Mesendoderm (in vitro differentiated cells): Measurements from ENCODE around the gene HOXD3.

Experiments
- DNase-seq: peaks from one replicate; pipeline ENCODE4 v3.0.0; 2013
- H2AK5ac ChIP-seq: 2 replicates; pipeline ENCODE4 v1.6.1; 2013; ENCODE audit warnings: low read length, inconsistent platforms
- H2BK120ac ChIP-seq: 2 replicates; pipeline ENCODE4 v1.6.1; 2013; ENCODE audit warnings: low read depth, mild to moderate bottlenecking, low read length, moderate library complexity, mixed read lengths
- H2BK15ac ChIP-seq: replicated peaks from 2 replicates; pipeline ENCODE4 v1.6.1; 2013; ENCODE audit warnings: low read depth, mild to moderate bottlenecking, moderate library complexity
- H2BK5ac ChIP-seq: 2 replicates; pipeline ENCODE4 v1.6.1; 2013; ENCODE audit warnings: low read length, inconsistent platforms
- H3K18ac ChIP-seq: 2 replicates; pipeline ENCODE4 v1.6.1; 2013; ENCODE audit warnings: mild to moderate bottlenecking, low read length, mixed read lengths
- H3K23ac ChIP-seq: one replicate; pipeline ENCODE4 v1.6.1; 2013; ENCODE audit warnings: low read length
- H3K27ac ChIP-seq: 2 replicates; pipeline ENCODE4 v1.5.1; 2013; ENCODE audit warnings: low read depth, mild to moderate bottlenecking, inconsistent platforms, low read length, moderate library complexity
- H3K27me3 ChIP-seq: 2 replicates; pipeline ENCODE4 v1.6.1; 2013; ENCODE audit warnings: low read length, control low read depth, mild to moderate bottlenecking, inconsistent platforms; ENCODE audit not compliant: insufficient read depth, poor library complexity
- H3K36me3 ChIP-seq: 2 replicates; pipeline ENCODE4 v1.6.1; 2013; ENCODE audit warnings: low read length, inconsistent platforms; ENCODE audit not compliant: control insufficient read depth, insufficient read depth
- H3K4ac ChIP-seq: one replicate; pipeline ENCODE4 v1.6.1; 2013; ENCODE audit warnings: low read depth, mild to moderate bottlenecking, low read length, moderate library complexity
- H3K4me1 ChIP-seq: 2 replicates; pipeline ENCODE4 v1.6.1; 2013; ENCODE audit warnings: low read depth, low read length, inconsistent platforms; ENCODE audit not compliant: control insufficient read depth
- H3K4me2 ChIP-seq: 2 replicates; pipeline ENCODE4 v1.6.1; 2013; ENCODE audit warnings: low read length
- H3K4me3 ChIP-seq: 2 replicates; pipeline ENCODE4 v1.5.1; 2013; ENCODE audit warnings: mild to moderate bottlenecking, low read length
- H3K56ac ChIP-seq: one replicate; pipeline ENCODE4 v1.6.1; 2013; ENCODE audit warnings: low read length
- H3K79me1 ChIP-seq: 2 replicates; pipeline ENCODE4 v1.6.1; 2013; ENCODE audit warnings: low read length, inconsistent platforms
- H3K79me2 ChIP-seq: 2 replicates; pipeline ENCODE4 v1.6.1; 2013; ENCODE audit warnings: mild to moderate bottlenecking, low read length; ENCODE audit not compliant: control insufficient read depth, insufficient read depth
- H3K9ac ChIP-seq: 2 replicates; pipeline ENCODE4 v1.6.1; 2013; ENCODE audit warnings: low read length, inconsistent platforms
- H4K5ac ChIP-seq: one replicate; pipeline ENCODE4 v1.6.1; 2013; ENCODE audit warnings: low read length
- H4K8ac ChIP-seq: one replicate; pipeline ENCODE4 v1.6.1; 2013; ENCODE audit warnings: low read depth, mild to moderate bottlenecking, control low read depth, low read length, moderate library complexity
- WGBS: extraction: QIAGEN DNeasy Blood & Tissue Kit; methylation state at CpG from one replicate; pipeline ENCODE4 v1.1.7; 2013; ENCODE audit warnings: low lambda C conversion rate, missing lambda C conversion rate; ENCODE audit not compliant: insufficient coverage; ENCODE audit errors: extremely low coverage; 5-methylcytosine and 5-hydroxymethylcytosine counted together

Gene HOXD3

DNA sequence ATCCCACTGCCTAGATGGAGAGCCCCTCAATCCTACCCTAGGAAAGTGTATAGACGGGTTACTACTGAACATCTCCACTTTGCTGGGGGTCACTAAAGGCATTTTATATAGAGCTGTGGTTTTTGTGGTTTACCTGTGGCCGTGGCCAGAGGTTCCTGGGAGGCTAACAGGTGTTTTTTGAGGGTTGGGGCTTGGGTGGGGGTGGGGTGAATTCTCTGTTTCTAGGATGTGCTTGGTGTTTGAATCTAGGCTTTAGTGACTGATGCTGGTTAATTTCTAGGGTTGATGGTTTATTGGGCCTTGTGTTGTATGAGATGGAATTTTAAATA lies 19.9 kb upstream of the HOXD3 start:
- no peak for DNase-seq
- Histone ChIP-seq H3K36me3 (no peaks in the 10 kb centered on the region), H3K56ac (no peak overlapping the region), H3K79me2 (no peaks in the 10 kb centered on the region), H2BK15ac (no peak overlapping the region), H2BK5ac (no peak overlapping the region), H4K8ac (no peak overlapping the region), H3K4me2 (no peak overlapping the region), H3K23ac (no peak overlapping the region), H2BK120ac (no peak overlapping the region), H3K18ac (no peak overlapping the region), H3K4me1 (no peaks in the 10 kb centered on the region), H4K5ac (no peak overlapping the region), H2AK5ac (no peak overlapping the region), H3K79me1 (no peaks in the 10 kb centered on the region), H3K4me3 (no peak overlapping the region), H3K9ac (no peak overlapping the region), H3K27ac (no peak overlapping the region), H3K27me3 (peaks cover 83% of the 10 kb centered on the region), H3K4ac (no peak overlapping the region)
- WGBS, result no CpG with 5 or more reads among the region's 2 CpGs

DNA sequence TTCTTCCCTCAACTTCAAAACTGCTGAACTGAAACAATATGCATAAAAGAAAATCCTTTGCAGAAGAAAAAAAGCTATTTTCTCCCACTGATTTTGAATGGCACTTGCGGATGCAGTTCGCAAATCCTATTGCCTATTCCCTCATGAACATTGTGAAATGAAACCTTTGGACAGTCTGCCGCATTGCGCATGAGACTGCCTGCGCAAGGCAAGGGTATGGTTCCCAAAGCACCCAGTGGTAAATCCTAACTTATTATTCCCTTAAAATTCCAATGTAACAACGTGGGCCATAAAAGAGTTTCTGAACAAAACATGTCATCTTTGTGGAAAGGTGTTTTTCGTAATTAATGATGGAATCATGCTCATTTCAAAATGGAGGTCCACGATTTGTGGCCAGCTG lies 19.2 kb upstream of the HOXD3 start:
- Histone ChIP-seq H2AK5ac (no peak overlapping the region), H2BK5ac (no peak overlapping the region), H4K8ac (no peak overlapping the region), H2BK120ac (no peak overlapping the region), H3K79me2 (no peaks in the 10 kb centered on the region), H3K23ac (no peak overlapping the region), H3K79me1 (no peaks in the 10 kb centered on the region), H3K4me3 (no peak overlapping the region), H4K5ac (no peak overlapping the region), H3K4me2 (no peak overlapping the region), H3K56ac (no peak overlapping the region), H3K4me1 (no peaks in the 10 kb centered on the region), H3K4ac (no peak overlapping the region), H3K27ac (no peak overlapping the region), H3K27me3 (peaks cover 83% of the 10 kb centered on the region), H2BK15ac (no peak overlapping the region), H3K9ac (no peak overlapping the region), H3K18ac (no peak overlapping the region), H3K36me3 (no peaks in the 10 kb centered on the region)
- no CpG with 5 or more reads among the region's 8 CpGs for WGBS
- no peak for DNase-seq

- Histone ChIP-seq H3K27me3 (peaks cover 83% of the 10 kb centered on the region), H2BK5ac (no peak overlapping the region), H3K4me3 (no peak overlapping the region), H3K4me1 (no peaks in the 10 kb centered on the region), H2BK120ac (no peak overlapping the region), H3K4me2 (no peak overlapping the region), H4K5ac (no peak overlapping the region), H3K18ac (no peak overlapping the region), H3K56ac (no peak overlapping the region), H2BK15ac (no peak overlapping the region), H3K23ac (no peak overlapping the region), H3K79me2 (no peaks in the 10 kb centered on the region), H2AK5ac (no peak overlapping the region), H3K36me3 (no peaks in the 10 kb centered on the region), H3K27ac (no peak overlapping the region), H3K9ac (no peak overlapping the region), H4K8ac (no peak overlapping the region), H3K4ac (no peak overlapping the region), H3K79me1 (no peaks in the 10 kb centered on the region)
- WGBS, result no CpG with 5 or more reads among the region's 14 CpGs
- no peak for DNase-seq
These were observed 18.6 kb upstream of the HOXD3 start for GRCh38 chr2:176138526-176138922.

- Histone ChIP-seq H3K23ac (no peak overlapping the region), H3K27me3 (peaks cover 82% of the 10 kb centered on the region), H2BK120ac (no peak overlapping the region), H3K79me1 (no peaks in the 10 kb centered on the region), H3K4me3 (no peak overlapping the region), H4K8ac (no peak overlapping the region), H3K79me2 (no peaks in the 10 kb centered on the region), H3K4ac (no peak overlapping the region), H3K9ac (no peak overlapping the region), H3K27ac (no peak overlapping the region), H2AK5ac (no peak overlapping the region), H3K4me1 (no peaks in the 10 kb centered on the region), H3K56ac (no peak overlapping the region), H2BK15ac (no peak overlapping the region), H3K18ac (no peak overlapping the region), H2BK5ac (no peak overlapping the region), H3K4me2 (no peak overlapping the region), H3K36me3 (no peaks in the 10 kb centered on the region), H4K5ac (no peak overlapping the region)
- WGBS, result no CpG with 5 or more reads among the region's 28 CpGs
- DNase-seq, result no peak
These were observed 18.0 kb upstream of the HOXD3 start for GRCh38 chr2:176138923-176139660.

- Histone ChIP-seq H3K4me1 (no peaks in the 10 kb centered on the region), H3K79me2 (no peaks in the 10 kb centered on the region), H4K5ac (no peak overlapping the region), H3K36me3 (no peaks in the 10 kb centered on the region), H3K23ac (no peak overlapping the region), H2BK15ac (no peak overlapping the region), H2BK5ac (no peak overlapping the region), H2AK5ac (no peak overlapping the region), H3K9ac (no peak overlapping the region), H3K18ac (no peak overlapping the region), H3K4ac (no peak overlapping the region), H3K4me3 (no peak overlapping the region), H3K79me1 (no peaks in the 10 kb centered on the region), H3K27me3 (peaks cover 78% of the 10 kb centered on the region), H3K27ac (no peak overlapping the region), H2BK120ac (no peak overlapping the region), H3K56ac (no peak overlapping the region), H3K4me2 (no peak overlapping the region), H4K8ac (no peak overlapping the region)
- no peak for DNase-seq
- no CpG with 5 or more reads among the region's 41 CpGs for WGBS
These were observed 17.2 kb upstream of the HOXD3 start for GRCh38 chr2:176139661-176140512.
